Liver (tissue), 9 donors: ENCODE results near the gene PLXNA2. TPM values are rescaled to one million over a fixed set of nuclear protein-coding genes. Genes with fewer than 3 reads are reported as not detected.

Source experiments
- DNase-seq: peaks from one replicate; pipeline ENCODE4 v3.0.0-alpha.2; 2017; ENCODE audit warnings: low spot score
- H3K27ac ChIP-seq, 2 donors: one replicate each; pipeline ENCODE4 v1.7.0; 2013; ENCODE audit warnings: inconsistent platforms in 2 of 2, low read length in 2 of 2, control low read depth in 1 of 2, low read depth in 1 of 2, mild to moderate bottlenecking in 1 of 2
- H3K27me3 ChIP-seq, 4 donors: one replicate each; pipeline versions ENCODE4 v1.6.1 to v1.7.0; 2013; ENCODE audit warnings: low read length in 3 of 4, inconsistent platforms in 1 of 4, mild to moderate bottlenecking in 1 of 4, moderate library complexity in 1 of 4; ENCODE audit not compliant: control insufficient read depth in 4 of 4, insufficient read depth in 4 of 4
- H3K36me3 ChIP-seq, 4 donors: one replicate each; pipeline versions ENCODE4 v1.6.1 to v1.7.0; 2013; ENCODE audit warnings: low read length in 3 of 4, mild to moderate bottlenecking in 3 of 4, low read depth in 1 of 4, moderate library complexity in 1 of 4; ENCODE audit not compliant: control insufficient read depth in 4 of 4, insufficient read depth in 3 of 4
- H3K4me1 ChIP-seq, 4 donors: one replicate each; pipeline versions ENCODE4 v1.6.1 to v1.7.0; 2013; ENCODE audit warnings: low read length in 3 of 4, mild to moderate bottlenecking in 3 of 4, moderate library complexity in 1 of 4; ENCODE audit not compliant: control insufficient read depth in 4 of 4, insufficient read depth in 4 of 4
- H3K4me3 ChIP-seq, 3 donors: one replicate each; pipeline versions ENCODE4 v1.6.1 to v1.7.0; 2013; ENCODE audit warnings: low read length in 3 of 3, control low read depth in 1 of 3, low read depth in 1 of 3, mild to moderate bottlenecking in 1 of 3
- H3K9ac ChIP-seq, 2 donors: one replicate each; pipeline ENCODE4 v1.7.0; 2013; ENCODE audit warnings: low read length in 2 of 2, mild to moderate bottlenecking in 2 of 2, moderate library complexity in 2 of 2, control low read depth in 1 of 2, low read depth in 1 of 2
- H3K9me3 ChIP-seq, 4 donors: one replicate each; pipeline versions ENCODE4 v1.6.1 to v1.7.0; 2013; ENCODE audit warnings: low read length in 3 of 4; ENCODE audit not compliant: control insufficient read depth in 4 of 4
- ATF3 ChIP-seq: IDR thresholded peaks from 2 replicates; pipeline ENCODE4 v1.6.1; 2016; ENCODE audit warnings: antibody characterized with exemption
- CTCF ChIP-seq: fragments of 150-350 bp; IDR thresholded peaks from 2 replicates; pipeline ENCODE4 v1.5.1; 2017; ENCODE audit warnings: improper control_type of control experiment, low read depth, low read length; ENCODE audit not compliant: missing input control
- EGR1 ChIP-seq, 2 donors: IDR thresholded peaks; 2 replicates each; pipeline ENCODE4 v1.6.1; 2016 to 2018; ENCODE audit warnings: antibody characterized with exemption in 2 of 2, low read depth in 2 of 2
- FOXA1 ChIP-seq: IDR thresholded peaks from 2 replicates; pipeline ENCODE4 v1.6.1; 2016; ENCODE audit warnings: antibody characterized with exemption
- FOXA2 ChIP-seq: IDR thresholded peaks from 2 replicates; pipeline ENCODE4 v1.6.1; 2016; ENCODE audit warnings: antibody characterized with exemption
- GABPA ChIP-seq, 2 donors: IDR thresholded peaks in 1 of 2; conservative IDR thresholded peaks in 1 of 2; 2 replicates each; pipeline ENCODE4 v1.6.1; 2016; ENCODE audit warnings: antibody characterized with exemption in 2 of 2, mild to moderate bottlenecking in 1 of 2, moderate library complexity in 1 of 2
- HNF4A ChIP-seq, 2 donors: conservative IDR thresholded peaks; 2 replicates each; pipeline ENCODE4 v1.6.1; 2016; ENCODE audit warnings: antibody characterized with exemption in 2 of 2, mild to moderate bottlenecking in 2 of 2
- HNF4G ChIP-seq: IDR thresholded peaks from 2 replicates; pipeline ENCODE4 v1.6.1; 2016; ENCODE audit warnings: antibody characterized with exemption
- JUND ChIP-seq, 2 donors: IDR thresholded peaks; 2 replicates each; pipeline ENCODE4 v1.6.1; 2016; ENCODE audit warnings: antibody characterized with exemption in 2 of 2
- MAX ChIP-seq: IDR thresholded peaks from 2 replicates; pipeline ENCODE4 v1.6.1; 2016; ENCODE audit warnings: antibody characterized with exemption
- NR2F2 ChIP-seq: IDR thresholded peaks from 2 replicates; pipeline ENCODE4 v1.6.1; 2016; ENCODE audit warnings: antibody characterized with exemption
- RAD21 ChIP-seq, 2 donors: IDR thresholded peaks; 2 replicates each; pipeline ENCODE4 v1.6.1; 2016; ENCODE audit warnings: antibody characterized with exemption in 2 of 2, mild to moderate bottlenecking in 2 of 2
- SP1 ChIP-seq: IDR thresholded peaks from 2 replicates; pipeline ENCODE4 v1.6.1; 2018; ENCODE audit warnings: antibody characterized with exemption, mild to moderate bottlenecking
- TAF1 ChIP-seq: conservative IDR thresholded peaks from 2 replicates; pipeline ENCODE4 v1.6.1; 2016; ENCODE audit warnings: antibody characterized with exemption, mild to moderate bottlenecking
- WGBS: extraction: QIAGEN DNeasy Blood & Tissue Kit; methylation state at CpG from one replicate; pipeline ENCODE4 v1.1.7; 2013; 5-methylcytosine and 5-hydroxymethylcytosine counted together
- polyA plus RNA-seq, 2 donors: library from polyadenylated mRNA; stranded (reverse) in 1 of 2; unstranded in 1 of 2; fragments of 200-250 nt in 1 of 2; fragments of >200 nt in 1 of 2; fragmentation: Nextera tagmentation in 1 of 2; extraction: Ambion mirVana in 1 of 2; gene quantifications; one replicate each; pipeline versions ENCODE4 v1.2.1 to v1.2.3, GENCODE V29; 2013 to 2015
- total RNA-seq, 2 donors: library from RNA; depleted of rRNA; stranded (reverse); fragments of >200 nt; gene quantifications; one replicate each; pipeline ENCODE4 v1.2.3, GENCODE V29; 2014
- TF ChIP-seq, protein P1 (sequence below): IDR thresholded peaks from 2 replicates; pipeline ENCODE4 v1.6.1; 2016; ENCODE audit warnings: antibody characterized with exemption, mild to moderate bottlenecking
- donor health status: healthy.
- donor health status: healthy.
- donor health status: healthy.
- donor health status: healthy.
- donor health status: healthy.

PLXNA2 gene
- total and polyA plus RNA-seq, 4 donors = 1.8 to 9.2 (median 2.8) TPM

- H3K27ac ChIP-seq = no peak overlapping the region
Measured at GRCh38 chr1:208209896-208210589, 34.1 kb downstream of the PLXNA2 start.

DNA sequence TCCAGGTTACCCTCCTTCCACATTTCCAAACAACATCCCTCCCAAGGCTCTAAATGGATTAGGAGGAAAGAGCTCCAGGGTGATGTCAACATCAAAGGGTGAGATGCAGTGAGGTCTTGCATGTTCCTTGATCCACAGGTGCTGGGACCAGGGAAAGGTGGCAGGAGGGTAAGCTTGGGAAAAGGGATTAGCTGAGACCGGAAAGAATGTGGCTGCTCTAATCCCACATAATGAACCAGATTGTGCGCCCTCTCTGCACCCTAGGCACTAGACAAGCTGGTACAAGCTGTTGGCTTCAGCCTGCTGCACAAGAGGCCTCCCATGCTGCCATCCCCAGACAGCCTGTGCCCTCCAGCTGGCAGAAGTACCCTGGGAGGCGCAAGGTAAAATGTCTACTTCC is 34.9 kb downstream of the PLXNA2 start:
- no peak for TF ChIP-seq HNF4G
- TF ChIP-seq FOXA2 = no peak
- no peak for TF ChIP-seq RAD21 (IDR thresholded peaks at IDR 0.05)
- no peak for TF ChIP-seq JUND (IDR thresholded peaks at IDR 0.05)
- TF ChIP-seq GABPA (IDR thresholded peaks at IDR 0.05 in 1 of 2, conservative IDR thresholded peaks at IDR 0.05 in 1 of 2) = no peak
- no peak for TF ChIP-seq FOXA1
- TF ChIP-seq, protein P1, sequence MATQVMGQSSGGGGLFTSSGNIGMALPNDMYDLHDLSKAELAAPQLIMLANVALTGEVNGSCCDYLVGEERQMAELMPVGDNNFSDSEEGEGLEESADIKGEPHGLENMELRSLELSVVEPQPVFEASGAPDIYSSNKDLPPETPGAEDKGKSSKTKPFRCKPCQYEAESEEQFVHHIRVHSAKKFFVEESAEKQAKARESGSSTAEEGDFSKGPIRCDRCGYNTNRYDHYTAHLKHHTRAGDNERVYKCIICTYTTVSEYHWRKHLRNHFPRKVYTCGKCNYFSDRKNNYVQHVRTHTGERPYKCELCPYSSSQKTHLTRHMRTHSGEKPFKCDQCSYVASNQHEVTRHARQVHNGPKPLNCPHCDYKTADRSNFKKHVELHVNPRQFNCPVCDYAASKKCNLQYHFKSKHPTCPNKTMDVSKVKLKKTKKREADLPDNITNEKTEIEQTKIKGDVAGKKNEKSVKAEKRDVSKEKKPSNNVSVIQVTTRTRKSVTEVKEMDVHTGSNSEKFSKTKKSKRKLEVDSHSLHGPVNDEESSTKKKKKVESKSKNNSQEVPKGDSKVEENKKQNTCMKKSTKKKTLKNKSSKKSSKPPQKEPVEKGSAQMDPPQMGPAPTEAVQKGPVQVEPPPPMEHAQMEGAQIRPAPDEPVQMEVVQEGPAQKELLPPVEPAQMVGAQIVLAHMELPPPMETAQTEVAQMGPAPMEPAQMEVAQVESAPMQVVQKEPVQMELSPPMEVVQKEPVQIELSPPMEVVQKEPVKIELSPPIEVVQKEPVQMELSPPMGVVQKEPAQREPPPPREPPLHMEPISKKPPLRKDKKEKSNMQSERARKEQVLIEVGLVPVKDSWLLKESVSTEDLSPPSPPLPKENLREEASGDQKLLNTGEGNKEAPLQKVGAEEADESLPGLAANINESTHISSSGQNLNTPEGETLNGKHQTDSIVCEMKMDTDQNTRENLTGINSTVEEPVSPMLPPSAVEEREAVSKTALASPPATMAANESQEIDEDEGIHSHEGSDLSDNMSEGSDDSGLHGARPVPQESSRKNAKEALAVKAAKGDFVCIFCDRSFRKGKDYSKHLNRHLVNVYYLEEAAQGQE = no peak
- no peak for TF ChIP-seq SP1
- no peak for TF ChIP-seq TAF1
- TF ChIP-seq MAX = no peak
- Histone ChIP-seq H3K27ac (no peak overlapping the region), H3K4me3 (no peak overlapping the region), H3K4me1 (peaks cover 1 to 15% (median 11%) of the 10 kb centered on the region in 4 donors), H3K27me3 (no peaks in the 10 kb centered on the region), H3K9me3 (no peaks in the 10 kb centered on the region), H3K36me3 (peaks cover 0 to 3% (median 0%) of the 10 kb centered on the region in 4 donors), H3K9ac (no peak overlapping the region)
- DNase-seq = no peak
- 94% methylated on average over 3 of the region's 3 CpGs for WGBS

More at GRCh38 chr1:208209896-208210589, 34.1 kb downstream of the PLXNA2 start:
- H3K9me3 ChIP-seq = no peaks in the 10 kb centered on the region
- no peak for TF ChIP-seq RAD21 (IDR thresholded peaks at IDR 0.05)
- TF ChIP-seq SP1 = no peak
- TF ChIP-seq, protein P1 = no peak
- TF ChIP-seq ATF3 = no peak
- no peak for TF ChIP-seq GABPA (IDR thresholded peaks at IDR 0.05 in 1 of 2, conservative IDR thresholded peaks at IDR 0.05 in 1 of 2)
- no peak for TF ChIP-seq HNF4G
- no peak for TF ChIP-seq MAX
- TF ChIP-seq NR2F2 = no peak
- no peak for TF ChIP-seq EGR1 (IDR thresholded peaks at IDR 0.05; ENCODE audit: low read depth in 2 of 2)
- TF ChIP-seq FOXA1 = no peak
- TF ChIP-seq FOXA2 = no peak
- no peak for TF ChIP-seq CTCF
- TF ChIP-seq HNF4A (conservative IDR thresholded peaks at IDR 0.05) = no peak
- TF ChIP-seq JUND (IDR thresholded peaks at IDR 0.05) = no peak
- H3K4me1 ChIP-seq = peaks cover 1 to 15% (median 11%) of the 10 kb centered on the region in 4 donors
- no peak overlapping the region for H3K9ac ChIP-seq
- no peak for DNase-seq
- H3K36me3 ChIP-seq = peaks cover 0 to 3% (median 0%) of the 10 kb centered on the region in 4 donors
- H3K27me3 ChIP-seq = no peaks in the 10 kb centered on the region
- 93% methylated on average over 9 of the region's 9 CpGs for WGBS
- H3K4me3 ChIP-seq = no peak overlapping the region
